Activated T-cell treated with anti-CD3 and anti-CD28 coated beads, Interleukin-2, amount 50 U/mL, for 48 hours (primary cell): Measurements from ENCODE around the gene TRABD2A.
A peak's percentile ranks its signal among the peaks of the same experiment; 100 is the strongest.
"Not testable (repeated sequence)": the region's sequence is repeated elsewhere in the genome, so short reads cannot be mapped to it uniquely, and the experiment has no call there.

ENCODE experiments used
- DNase-seq, 2 experiments: peaks; one replicate each; pipeline ENCODE4 v3.0.0-alpha.2; 2020

Gene TRABD2A, protein sequence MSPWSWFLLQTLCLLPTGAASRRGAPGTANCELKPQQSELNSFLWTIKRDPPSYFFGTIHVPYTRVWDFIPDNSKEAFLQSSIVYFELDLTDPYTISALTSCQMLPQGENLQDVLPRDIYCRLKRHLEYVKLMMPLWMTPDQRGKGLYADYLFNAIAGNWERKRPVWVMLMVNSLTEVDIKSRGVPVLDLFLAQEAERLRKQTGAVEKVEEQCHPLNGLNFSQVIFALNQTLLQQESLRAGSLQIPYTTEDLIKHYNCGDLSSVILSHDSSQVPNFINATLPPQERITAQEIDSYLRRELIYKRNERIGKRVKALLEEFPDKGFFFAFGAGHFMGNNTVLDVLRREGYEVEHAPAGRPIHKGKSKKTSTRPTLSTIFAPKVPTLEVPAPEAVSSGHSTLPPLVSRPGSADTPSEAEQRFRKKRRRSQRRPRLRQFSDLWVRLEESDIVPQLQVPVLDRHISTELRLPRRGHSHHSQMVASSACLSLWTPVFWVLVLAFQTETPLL

DNA sequence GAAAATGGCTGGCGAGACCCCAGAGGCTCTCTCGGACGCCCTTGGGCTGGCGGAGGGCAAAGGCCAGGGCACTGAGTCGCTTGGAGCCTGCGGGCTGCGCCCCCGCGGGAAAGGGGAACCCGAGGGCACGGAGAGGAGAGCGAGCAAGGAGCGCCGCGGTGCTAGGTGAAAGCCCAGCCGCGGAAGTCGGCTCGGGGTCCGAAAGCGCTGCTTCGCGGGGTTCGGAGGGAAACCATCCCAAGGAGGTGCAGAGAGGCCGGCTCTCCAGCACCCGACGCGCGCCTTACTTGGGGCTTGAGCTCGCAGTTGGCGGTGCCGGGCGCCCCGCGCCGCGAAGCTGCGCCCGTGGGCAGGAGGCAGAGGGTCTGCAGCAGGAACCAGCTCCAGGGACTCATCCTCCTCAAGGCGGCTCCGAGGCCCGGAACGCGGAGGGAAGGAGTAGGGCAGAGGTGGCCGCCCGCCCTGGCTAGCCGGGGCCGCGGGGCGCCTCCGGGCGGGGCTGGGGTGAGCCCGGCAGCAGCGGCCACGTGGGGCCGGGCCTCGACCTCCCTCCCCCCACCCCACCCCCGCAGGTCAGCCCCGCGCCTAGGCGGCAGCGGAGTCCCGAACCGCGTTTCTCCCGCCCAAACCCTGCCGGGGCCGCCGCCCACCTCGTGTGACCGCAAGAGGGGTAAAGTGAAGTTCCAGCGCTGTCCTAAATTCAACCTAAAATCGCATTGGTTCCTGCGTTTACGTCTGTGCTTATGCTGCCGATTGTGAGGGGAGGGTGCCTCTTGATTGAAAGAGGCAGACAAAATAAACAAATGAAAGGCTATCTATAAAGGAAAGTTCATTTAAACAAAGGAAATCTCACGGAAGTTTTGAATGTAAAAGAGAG, at the start of gene TRABD2A:
Gene TRABD2A (minus strand): TSS at position 440 of the 877 bp plus-strand sequence. CDS start 45 bp downstream, at position 395.
- DNase-seq, result peak; percentile 81 to 83

DNA sequence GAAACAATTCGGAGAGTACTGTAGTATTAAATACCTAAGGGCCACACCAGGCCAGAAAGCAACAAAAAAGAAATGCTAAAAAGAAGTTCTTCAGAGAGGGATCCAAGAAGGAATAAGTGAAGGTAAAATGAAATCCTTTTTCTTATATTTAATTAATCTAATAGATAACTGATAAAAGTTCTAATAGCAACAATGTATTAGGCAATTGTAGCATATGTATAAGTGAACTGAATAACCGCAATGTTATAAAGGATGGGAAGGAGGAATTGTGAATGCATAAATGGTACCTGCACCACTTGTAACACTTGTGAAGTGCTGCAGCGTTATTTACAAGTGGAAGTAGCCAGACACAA, 46.4 kb upstream of the TRABD2A start:
- DNase-seq, result no peak

DNA sequence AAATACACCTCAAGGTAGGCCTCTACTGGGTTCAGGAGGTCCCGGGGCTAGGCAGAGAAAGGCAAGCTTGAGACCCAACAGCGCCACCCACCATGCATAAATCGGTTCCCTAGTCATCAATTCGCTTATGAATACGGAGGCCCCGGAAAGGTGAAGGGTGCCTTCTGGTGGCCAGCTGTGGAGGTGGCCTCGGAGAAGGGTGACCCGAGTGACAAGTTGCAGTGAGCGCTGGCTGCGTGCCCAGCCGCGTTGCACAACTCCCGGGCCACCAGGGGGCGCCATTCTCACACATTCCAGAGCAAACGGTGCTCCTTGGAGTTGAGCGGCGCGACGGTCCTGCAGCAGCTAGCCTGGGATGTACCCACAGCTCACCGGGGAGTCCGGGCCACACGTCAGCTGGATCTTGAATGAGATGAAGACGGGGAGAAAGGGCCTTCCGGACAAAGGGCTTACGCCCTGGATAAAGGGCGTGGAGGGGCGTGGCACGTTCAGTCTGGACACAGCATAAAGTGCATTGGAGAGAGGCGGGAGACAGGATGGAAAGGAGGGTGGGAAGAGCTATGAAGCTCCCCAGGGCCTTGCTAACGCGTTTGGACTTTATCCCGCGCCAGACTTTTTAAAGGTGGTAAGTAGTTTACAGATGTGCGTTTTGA, 45.0 kb upstream of the TRABD2A start:
- peak; percentile 100 for DNase-seq

DNA sequence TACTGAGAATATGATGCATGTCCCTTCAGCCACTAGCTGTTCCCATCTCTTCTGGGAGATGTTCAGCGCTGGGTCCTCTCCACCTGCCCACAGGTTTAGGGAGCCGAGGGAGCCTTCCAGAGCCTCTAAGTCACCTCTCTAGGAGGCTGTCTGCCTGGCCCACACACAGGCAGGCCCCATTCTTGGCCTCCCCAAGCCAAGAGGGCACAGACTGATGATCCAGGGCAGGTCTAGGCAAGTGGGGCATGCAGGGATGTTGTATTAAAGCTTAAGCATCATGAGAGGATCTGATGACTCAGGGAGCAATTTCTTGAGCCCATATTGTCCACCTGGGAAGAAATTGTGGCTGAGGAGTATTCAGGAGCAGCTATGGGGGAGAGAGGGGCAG, 44.4 kb upstream of the TRABD2A start:
- no peak for DNase-seq

DNA sequence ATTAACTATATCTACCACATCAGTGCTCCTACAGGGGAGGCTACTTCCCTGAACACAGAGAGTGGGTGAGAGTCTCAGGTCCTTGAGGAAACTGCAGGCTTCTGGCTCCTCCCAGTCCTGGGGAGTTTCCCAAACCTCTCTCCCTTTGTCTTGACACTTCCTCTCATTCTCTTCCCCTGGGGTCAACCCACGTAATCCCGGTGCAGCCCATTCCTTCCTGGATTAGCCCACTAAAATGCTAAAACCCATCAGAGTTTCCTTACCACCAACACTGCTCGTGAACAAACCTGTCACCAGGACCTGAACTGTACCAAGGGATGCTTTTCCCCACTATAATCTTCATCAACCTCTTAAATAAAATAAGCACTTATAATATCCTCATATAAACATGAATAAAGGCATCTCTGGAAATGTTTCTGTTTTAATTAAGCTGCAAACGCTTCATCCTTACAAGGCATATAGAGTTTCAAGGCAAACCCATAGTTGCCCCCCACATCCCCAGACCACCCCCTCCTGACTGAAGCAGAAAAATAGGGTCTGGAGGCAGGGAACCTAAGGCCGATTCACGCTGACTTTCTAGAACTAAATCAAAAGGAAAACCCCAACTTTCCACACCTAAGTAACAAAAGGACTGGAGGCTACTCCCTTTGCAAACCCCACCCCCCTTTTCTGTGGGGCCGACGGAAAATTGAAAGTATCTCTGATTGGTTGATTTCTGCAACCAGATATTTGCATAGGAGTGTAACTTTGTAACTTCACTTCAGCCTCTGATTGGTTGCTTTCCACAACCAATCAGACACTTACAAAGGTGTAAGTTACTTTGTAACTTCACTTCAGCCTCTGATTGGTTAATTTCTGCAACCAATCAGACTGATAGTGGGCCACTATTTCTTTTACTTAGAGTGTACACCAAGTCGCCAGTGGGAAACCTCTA, 43.6 kb upstream of the TRABD2A start:
- peak; percentile 65 to 72 for DNase-seq

DNA sequence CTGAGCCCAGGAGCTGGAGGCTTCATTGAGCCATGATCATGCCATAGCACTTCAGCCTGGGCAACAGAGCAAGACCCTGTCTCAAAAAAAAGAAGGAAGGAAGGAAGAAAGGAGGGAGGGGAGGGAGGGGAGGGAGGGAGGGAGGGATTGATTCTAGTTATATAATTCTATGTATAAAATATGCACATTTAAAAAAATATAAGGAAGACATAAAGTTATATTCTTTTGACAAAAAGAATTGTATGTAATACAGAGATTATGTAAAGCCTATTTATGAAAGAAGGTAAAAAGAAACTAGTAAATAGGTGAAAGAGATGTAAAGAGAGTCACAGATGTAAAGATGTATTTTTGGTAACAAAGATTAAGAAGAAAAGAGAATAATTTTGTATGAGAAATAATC, 42.1 kb upstream of the TRABD2A start:
- no peak for DNase-seq

DNA sequence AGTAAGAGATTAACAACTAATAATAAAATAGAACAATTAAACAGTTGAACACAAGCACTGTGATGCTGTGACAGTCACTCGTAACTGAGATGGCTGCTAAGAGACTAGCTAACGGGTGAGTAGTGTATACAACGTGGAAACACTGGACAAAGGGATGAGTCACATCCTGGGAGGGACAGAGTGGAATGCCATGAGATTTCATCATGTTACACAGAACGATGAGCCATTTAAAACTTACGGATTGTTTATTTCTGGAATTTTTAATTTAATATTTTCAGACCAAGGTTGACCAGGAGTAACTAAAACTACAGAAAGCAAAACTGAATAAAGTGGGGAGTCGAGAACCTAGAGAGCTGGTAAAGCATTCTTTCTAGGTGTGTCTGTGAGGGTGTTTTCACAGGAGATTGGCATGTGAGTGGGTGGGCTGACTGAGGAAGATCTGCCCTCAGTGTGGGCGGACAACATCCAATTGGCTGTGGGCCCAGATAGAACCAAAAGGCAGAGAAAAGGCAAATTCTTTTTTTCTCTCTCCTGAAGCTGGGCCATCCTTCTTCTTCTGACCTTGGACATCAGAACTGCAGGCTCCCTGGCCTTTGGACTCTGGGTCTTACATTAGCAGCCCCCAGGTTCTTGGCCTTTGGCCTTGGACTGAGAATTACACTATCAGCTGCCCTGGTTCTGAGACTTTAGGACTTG, 39.1 kb upstream of the TRABD2A start:
- DNase-seq, result peak; percentile 56 to 62

DNA sequence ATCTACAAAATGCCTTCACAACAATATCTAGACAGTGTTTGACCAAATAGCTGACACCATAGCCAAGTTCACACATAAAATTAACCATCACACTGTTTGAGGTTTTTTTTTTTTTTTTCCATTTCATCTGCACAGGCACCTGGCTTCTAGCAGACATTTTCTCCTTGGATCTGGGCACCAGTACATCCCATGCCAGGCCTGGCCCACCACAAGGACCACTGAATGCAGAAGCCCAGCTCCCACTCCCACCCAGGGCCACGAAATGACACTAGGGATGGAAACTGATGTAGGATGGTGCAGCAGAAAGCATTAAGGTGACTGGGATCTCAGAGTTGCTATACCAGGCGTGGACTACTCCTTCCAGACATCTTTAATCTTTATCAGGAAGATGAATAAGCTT, 37.5 kb upstream of the TRABD2A start:
- no peak for DNase-seq

DNA sequence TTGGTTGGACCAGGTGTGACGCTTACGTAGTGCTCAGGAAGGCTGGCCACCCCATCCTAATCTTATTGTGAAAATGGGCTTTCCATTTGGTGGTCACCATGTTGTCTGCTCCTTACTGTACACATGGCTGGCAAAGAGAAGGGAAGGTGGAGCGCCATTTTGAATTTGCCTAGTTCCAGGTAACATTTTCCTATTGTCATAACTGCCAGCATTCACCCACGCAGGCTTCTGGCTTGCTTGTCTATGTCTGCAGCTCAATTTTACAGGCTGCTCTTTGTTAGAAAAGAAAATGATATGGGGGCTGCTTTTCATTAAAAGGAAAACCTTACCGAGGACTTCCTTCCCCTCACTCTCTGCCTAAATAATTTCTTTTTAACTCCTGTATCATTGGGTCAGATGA, 36.9 kb upstream of the TRABD2A start:
- not testable (repeated sequence) for DNase-seq

DNA sequence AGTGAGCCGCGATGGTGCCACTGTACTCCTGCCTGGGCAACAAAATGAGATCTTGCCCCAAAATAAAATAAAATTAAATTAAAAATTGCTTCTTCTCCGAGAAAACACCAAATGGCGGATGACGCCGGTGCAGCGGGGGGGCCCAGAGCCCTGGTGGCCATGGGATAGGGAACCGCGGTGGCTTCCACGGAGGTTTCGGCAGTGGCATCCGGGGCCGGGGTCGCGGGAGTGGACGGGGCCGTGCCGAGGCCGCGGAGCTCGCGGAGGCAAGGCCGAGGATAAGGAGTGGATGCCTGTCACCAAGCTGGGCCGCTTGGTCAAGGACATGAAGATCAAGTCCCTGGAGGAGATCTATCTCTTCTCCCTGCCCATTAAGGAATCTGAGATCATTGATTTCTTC, 34.8 kb upstream of the TRABD2A start:
- DNase-seq, result peak in 1 of 2 experiments; percentile 6

DNA sequence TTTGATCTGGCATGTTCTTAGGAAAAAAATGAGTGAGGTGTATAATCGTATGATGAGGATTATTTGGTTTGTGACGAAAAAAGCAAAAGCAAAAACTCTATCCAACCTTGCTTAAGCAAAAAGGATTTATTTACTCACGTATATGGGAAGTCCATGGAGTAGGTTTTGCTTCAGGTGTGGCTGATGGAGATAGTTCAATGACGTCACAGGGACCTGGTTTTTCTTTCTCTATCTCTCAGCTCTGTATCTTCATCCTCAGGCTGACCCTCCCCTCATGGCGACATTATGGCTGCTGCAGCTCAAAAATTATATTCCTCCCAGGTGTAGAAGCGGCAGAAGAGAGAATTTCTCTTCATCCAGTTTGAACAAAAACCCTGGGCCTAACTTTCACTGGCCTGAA, 33.5 kb upstream of the TRABD2A start:
- no peak for DNase-seq

DNA sequence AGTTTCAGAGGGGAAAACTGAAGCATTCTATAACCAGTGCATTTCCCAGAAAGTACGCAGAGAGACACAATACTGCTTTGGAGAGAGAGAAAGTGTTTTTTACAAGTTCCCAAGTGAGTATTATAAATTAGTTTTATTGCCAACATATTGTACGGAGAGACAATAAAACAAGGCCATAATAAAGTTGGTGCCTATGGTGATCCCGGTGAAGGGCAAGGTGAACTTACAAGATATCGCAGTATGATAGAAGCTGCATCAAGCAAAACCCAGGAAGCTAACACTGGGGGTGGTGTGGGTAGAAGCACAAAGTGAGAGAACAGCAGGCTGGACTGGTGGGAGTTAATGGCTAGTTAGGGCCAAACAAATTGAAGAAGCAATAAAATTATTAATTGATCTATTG, 32.1 kb upstream of the TRABD2A start:
- no peak for DNase-seq

DNA sequence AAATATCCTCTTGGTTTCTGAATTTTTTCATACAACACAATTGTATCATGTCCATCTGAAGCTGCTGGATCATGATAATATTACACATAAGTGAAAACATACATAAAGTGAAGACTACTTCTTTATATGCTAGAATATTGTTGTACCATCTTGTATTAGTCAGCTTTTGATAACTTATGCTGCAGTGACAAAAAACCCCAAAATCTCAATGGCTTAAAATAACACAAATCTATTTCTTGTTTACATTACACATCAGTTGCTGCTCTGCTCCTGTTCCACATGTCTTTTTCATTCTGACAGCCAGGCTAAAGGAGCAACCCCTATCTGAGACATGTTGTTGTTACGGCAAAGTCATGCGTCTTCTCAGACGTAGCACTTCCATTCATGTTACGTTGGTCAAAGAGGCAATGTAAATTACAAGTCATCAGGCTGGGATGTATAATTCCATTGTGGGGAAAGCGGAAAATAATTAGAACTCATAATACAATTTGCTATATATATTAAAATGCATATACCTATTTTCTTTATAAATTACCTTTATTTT, 30.3 kb upstream of the TRABD2A start:
- DNase-seq, result no peak

DNA sequence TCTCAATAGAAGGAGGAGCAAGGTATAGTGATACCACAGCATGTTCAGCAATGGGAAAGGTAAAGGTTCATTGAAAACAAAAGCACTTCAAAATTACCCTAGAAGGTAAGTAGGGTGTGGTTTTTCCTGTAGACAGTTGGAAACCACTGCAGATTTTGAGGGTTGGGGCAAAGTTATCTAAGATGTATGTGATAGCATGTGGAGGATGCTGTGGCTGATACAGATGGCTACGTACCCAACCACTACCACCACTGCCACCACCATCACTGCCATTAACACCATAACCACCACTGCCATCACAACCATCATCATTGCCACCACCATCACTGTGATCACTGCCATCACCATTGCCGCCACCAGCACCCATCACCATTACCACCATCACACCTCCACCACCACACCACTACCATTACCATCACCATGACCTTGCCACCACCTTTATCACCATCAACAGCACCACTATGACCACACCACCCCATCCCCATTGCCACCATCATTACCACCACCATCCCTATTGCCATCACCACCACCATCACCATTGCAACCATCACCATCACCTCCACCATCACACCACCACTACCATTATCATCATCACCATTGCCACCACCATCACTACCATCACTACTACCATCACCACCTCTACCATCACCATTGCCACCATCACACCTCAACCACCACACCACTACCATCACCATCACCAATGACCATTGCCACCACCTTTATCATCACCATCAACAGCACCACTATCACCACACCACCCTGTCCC, 28.2 kb upstream of the TRABD2A start:
- DNase-seq, result peak in 1 of 2 experiments; percentile 47

DNA sequence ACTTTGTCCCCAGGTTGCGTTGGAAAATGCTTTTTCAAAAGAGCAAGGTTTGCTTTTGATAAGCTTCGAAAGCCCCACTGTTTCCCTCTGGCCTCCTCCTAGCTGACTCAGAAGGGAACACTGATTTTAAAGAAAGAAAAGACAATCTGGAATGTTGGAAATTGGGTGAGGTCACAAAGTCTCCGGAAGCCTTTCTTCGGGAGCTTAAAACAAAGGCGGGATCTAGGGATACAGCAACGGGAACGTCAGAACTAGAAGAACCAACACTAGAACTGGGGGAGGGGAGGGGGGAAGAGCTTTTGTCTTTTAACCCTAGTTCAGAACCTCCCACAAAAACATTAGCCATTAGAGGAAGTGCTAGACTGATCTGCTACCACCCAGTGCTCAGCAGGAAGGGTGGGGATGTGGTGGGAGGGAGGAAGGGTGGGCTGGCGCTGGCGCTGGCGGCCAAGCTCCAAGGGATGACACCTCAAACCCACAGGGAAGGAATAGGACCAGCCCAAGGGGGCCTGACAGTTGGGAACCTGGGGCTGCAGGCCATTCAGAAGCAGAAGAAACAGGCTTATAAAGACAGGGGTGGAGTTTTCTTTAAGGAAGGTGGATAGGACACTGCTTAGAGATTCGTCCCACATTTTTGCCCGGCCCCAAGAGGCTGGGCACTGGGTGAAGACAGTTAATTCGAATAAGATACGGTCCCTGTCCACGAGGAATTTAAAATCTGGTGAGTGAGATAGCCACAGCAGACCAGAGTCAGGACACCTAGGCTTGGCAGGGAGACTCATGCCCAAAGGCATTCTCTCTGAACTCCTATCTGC, 26.2 kb upstream of the TRABD2A start:
- DNase-seq, result peak; percentile 51 to 60

DNA sequence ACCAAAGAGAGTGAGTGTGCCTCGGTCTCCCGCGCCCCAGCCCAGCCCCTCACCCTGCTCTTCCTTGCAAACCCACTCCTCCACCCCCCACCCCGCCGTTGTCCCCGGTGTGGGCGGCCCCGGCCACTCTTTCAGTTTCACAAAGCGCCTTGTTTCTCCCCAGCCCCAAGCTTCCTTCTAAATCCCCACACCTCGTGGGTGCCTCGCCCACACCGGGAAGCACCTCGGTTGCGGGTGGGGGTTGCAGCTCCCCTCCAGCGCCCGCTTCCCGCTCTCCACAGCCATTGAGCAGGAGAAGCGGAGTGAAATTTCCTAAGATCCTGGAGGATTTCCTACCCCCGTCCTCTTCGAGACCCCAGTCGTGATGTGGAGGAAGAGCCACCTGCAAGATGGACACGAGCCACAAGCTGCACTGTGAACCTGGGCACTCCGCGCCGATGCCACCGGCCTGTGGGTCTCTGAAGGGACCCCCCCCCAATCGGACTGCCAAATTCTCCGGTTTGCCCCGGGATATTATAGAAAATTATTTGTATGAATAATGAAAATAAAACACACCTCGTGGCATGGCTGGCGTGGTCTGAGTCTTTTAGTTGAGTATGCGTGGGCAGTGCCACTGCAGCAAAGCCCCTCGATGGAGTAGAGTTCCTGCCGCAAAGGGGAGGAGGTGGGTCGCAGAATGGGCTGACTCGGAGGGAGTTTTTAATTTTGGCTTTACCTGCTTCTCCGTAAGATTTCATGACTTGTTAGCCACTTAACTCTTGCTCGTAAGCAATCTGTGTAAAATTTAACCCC, 25.4 kb upstream of the TRABD2A start:
- peak; percentile 76 to 78 for DNase-seq

DNA sequence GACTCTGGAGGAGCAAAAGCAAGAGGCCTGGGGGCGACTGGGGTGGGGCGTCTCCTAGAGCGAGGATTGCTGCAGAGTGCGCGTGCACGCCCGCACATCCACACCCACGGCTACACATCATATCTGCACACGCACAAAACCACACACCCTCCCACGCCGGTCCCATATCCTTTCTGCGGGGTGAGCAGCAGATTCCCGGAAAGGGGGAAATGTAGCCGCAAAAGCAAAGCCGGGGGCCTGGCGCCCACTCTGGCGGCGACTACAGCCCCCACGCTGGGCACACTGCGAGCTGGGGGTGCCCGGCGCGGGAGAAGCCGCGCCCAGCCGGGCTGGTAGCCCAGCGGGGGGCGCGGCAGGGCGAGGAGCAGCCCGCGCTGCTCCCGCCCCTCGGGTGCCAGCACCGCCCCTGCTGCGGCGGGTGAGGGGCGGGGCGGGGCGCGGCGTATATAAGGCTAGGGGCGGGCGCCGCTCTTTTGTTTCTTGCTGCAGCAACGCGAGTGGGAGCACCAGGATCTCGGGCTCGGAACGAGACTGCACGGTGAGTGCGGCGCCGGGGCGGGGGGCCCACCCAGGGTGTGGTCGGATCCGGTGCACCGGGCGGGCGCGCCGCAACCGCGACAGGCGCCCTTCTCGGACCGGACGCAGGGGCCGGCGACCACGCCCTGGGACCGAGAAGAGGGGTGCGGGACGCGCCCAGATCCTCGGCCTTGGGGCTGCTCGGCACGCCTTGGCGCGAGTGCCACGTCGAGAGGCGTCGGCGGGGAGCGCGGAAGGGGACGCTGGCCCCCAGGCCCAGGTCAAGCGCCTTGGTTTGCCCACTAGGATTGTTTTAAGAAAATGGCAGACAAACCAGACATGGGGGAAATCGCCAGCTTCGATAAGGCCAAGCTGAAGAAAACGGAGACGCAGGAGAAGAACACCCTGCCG, 24.6 kb upstream of the TRABD2A start, which contains the start of gene TMSB10:
Gene TMSB10 (plus strand): TSS at position 476 of the 927 bp plus-strand sequence.
- peak; percentile 92 to 93 for DNase-seq
